TTC549 (cell line): ENCODE measurements around the gene ZBTB20.
"Not testable (repeated sequence)": the region's sequence is repeated elsewhere in the genome, so short reads cannot be mapped to it uniquely, and the experiment has no call there.

Experiments
- FAIRE-seq: peaks from 2 replicates; lab custom pipeline; 2012; peaks lifted over from hg19 to GRCh38; lab: Jason Lieb, UNC

ZBTB20 gene

GRCh38 chr3:114829783-114830182 lies 317.3 kb downstream of the ZBTB20 start:
- no peak for FAIRE-seq

- no peak for FAIRE-seq
These were observed 319.6 kb downstream of the ZBTB20 start for GRCh38 chr3:114827495-114827894.

- no peak for FAIRE-seq
These were observed 323.1 kb downstream of the ZBTB20 start for GRCh38 chr3:114824014-114824413.

- no peak for FAIRE-seq
These were observed 324.0 kb downstream of the ZBTB20 start for GRCh38 chr3:114823061-114823460.

- FAIRE-seq = no peak
These were observed 331.0 kb downstream of the ZBTB20 start for GRCh38 chr3:114816052-114816451.

- FAIRE-seq = not testable (repeated sequence)
These were observed 334.4 kb downstream of the ZBTB20 start for GRCh38 chr3:114812541-114813238.

- no peak for FAIRE-seq
These were observed 337.2 kb downstream of the ZBTB20 start for GRCh38 chr3:114809668-114810413.

GRCh38 chr3:114804099-114804498 lies 343.0 kb downstream of the ZBTB20 start:
- FAIRE-seq = no peak

GRCh38 chr3:114803042-114803695 lies 343.9 kb downstream of the ZBTB20 start:
- no peak for FAIRE-seq

GRCh38 chr3:114800272-114801031 lies 346.6 kb downstream of the ZBTB20 start:
- FAIRE-seq = no peak

- FAIRE-seq = no peak
These were observed 347.3 kb downstream of the ZBTB20 start for GRCh38 chr3:114799816-114800215.

GRCh38 chr3:114796796-114797195 lies 350.3 kb downstream of the ZBTB20 start:
- FAIRE-seq = no peak

GRCh38 chr3:114794894-114795630 lies 352.0 kb downstream of the ZBTB20 start:
- no peak for FAIRE-seq

GRCh38 chr3:114792159-114792918 lies 354.7 kb downstream of the ZBTB20 start:
- FAIRE-seq = no peak

- FAIRE-seq = no peak
These were observed 356.3 kb downstream of the ZBTB20 start for GRCh38 chr3:114790752-114791151.

GRCh38 chr3:114789803-114790202 lies 357.3 kb downstream of the ZBTB20 start:
- no peak for FAIRE-seq

GRCh38 chr3:114775395-114775794 lies 371.7 kb downstream of the ZBTB20 start:
- FAIRE-seq = no peak

GRCh38 chr3:114770874-114771273 lies 376.2 kb downstream of the ZBTB20 start:
- no peak for FAIRE-seq

- FAIRE-seq = no peak
These were observed 383.0 kb downstream of the ZBTB20 start for GRCh38 chr3:114764056-114764492.

- FAIRE-seq = no peak
These were observed 384.9 kb downstream of the ZBTB20 start for GRCh38 chr3:114762144-114762543.

GRCh38 chr3:114760679-114761078 lies 386.4 kb downstream of the ZBTB20 start:
- no peak for FAIRE-seq
